ENCODE measurements around the gene SBNO2.

Gene SBNO2

DNA sequence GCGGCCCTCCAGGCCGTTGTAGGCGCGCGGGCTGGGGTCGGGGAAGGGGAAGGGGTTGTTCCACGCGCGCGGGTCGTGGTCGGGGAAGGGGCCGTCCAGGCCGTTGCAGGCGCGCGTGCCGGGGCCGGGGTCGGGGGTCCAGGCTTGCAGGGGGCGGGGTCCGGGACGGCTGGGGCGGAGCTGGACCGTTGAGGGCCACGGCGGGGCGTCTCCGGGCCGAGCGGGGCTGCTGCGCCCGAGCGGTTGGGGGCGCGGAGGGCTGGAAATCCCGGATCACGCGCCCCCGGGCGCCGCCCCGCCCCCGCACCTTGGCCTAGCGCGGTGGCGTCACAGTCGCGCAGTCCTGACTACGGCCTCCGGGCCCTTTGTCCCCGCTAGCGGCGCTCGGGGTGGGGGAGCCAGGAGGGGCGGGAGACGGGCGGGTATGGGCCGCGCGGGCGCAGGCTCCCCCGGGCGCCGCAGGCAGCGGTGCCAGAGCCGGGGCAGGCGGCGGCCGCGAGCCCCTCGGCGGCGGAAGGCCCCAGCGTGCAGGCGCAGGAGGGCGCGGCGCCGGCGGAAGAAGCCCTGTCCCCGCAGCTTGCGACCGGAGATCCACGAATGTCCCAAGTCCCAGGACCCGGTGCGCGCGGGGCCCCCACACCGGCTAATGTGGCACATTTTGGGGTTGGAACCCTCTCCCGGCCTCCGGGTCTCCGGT, 69.6 kb downstream of the SBNO2 start:
- DNase-seq: peak; percentile 67

DNA sequence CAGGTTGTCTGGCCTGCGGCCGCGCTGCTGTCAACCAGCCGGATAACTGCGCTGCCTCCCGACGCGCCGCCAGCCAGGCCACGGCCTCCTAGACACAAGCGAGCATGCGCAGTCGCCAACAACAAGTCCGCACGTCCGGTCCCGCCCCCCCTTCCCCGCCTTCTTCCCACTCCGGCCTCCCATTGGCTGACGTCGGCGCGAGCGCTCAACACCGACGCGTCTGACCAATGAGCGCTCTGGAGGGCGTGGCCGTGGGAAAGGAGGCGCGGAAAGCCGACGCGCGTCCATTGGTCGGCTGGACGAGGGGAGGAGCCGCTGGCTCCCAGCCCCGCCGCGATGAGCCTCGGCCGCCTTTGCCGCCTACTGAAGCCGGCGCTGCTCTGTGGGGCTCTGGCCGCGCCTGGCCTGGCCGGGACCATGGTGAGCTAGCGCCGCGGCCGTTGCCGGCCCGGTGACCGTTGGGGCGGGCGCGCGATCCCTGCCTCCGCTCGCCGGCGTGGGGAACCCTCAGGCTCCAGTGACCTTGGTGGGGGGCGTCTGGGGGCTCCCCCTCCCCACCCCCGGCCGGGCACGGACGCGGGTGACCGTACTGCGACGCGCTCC, 70.3 kb downstream of the SBNO2 start, which contains the start of gene GPX4:
TSS of gene GPX4 (plus strand) at position 287 of the 603 bp plus-strand sequence. CDS start at position 337, 50 bp downstream.
- peak; percentile 99 for DNase-seq

- DNase-seq: no peak
These were observed 70.8 kb downstream of the SBNO2 start for GRCh38 chr19:1103132-1103707.

DNA sequence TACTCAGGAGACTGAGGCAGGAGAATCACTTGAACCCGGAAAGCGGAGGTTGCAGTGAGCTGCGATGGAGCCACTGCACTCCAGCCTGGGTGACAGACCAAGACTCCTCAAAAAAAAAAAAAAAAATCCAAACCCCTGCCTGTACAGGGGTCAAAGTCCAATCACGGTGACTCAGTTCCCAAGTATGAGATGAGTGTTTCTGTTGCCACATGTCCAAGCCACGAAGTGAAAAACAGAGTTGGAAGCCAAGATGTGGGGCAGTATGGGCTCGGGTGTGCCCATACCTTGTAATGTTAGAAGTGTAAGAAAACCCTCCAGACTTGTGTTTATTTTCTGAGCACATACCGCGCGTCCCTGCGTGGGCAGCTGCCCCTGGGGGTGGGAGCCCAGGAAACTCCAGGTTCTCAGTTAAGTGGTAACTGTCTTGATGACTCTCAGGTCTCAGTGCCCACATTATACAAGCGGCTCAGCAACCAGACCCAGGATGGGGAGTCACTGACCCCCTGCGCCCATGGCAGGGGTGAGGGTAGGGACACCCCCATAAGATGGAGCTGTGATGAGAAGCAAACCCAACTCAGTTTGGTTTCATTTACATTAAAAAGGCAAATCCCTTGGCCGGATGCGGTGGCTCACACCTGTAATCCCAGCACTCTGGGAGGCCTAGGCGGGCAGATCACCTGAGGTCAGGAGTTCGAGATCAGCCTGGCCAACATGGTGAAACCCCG, 71.5 kb downstream of the SBNO2 start:
- DNase-seq: peak; percentile 78

- no peak for DNase-seq
These were observed 72.8 kb downstream of the SBNO2 start for GRCh38 chr19:1101337-1101698.

DNA sequence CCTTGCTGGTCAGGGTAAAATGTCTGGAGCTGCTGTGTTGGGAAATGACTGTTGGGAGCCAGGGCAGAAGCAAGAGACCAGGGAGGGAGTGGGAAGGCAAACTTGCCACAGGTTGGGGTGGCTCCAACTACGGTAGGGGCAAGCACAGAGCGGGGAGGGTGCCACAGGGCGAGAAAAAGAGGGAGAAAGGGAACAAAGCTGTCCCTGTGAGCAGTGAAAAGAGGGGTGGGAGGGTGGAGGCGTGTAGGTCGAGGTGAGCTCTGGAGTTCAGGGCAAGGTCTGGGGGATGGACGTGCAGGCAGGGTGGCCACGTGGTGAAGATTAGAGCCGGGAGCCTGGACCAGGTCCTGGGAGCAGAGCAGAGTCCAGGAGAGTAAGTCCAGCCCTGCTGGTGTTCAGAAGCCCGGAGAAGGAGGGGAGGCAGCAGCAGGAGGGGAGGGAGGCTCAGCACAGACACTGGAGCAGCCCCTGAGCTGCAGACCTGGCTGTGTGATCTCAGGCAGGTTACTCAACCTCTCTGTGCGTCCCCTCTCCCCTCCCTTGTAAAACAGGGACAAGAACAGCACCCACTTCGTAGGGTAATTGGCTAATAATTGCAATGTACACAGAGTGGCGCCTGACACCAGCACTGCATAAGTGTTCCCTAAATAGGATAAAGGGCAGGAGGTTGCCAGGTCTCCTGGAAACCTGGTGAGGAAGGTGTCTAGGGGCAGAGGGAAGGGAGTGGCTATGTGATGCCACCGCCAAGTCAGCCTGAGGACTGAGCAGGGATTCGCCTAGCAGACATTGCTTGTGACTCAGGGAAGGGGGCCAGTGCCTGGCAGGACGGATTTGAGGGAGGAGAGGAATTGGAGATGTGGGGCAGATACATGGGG, 75.7 kb downstream of the SBNO2 start:
- DNase-seq: no peak

- DNase-seq: no peak
These were observed 76.3 kb downstream of the SBNO2 start for GRCh38 chr19:1097810-1098176.

DNA sequence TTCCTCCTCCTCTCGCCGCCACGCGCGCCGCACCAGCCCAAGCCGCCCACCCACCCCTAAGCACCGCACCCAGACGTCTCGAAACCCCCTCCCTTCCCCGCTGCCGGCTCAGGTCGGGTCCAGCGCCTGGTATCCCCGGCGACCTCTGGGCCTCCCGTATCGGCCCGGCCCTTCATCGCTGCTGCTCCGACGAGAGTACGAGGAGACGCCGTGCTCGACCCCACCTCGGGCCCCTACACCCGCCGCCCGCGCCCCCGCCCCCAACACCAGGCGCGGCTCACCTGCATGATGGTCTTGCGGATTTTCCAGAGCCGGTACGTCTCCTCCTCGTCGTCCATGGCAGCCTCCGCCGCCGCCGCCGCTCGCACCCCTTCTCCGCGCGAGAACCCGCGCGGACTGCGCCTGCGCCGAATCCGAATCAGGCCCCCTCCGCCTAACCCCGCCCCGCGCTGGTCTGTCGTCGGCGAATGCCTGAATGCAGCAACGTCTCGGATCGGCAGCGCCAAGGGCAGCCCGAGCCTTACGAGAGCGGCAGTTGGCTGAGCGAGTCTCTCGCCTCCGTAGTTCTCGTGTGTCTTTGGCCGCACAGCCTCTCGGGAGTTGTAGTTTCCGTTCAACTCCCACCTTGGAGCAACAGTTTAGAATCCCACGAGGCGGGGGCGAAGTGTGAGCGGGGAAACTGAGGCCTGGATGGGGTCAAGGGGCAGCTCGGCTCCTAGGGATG, 78.9 kb downstream of the SBNO2 start, which contains the start of gene POLR2E:
TSS of gene POLR2E (minus strand) at position 398 of the 724 bp plus-strand sequence. CDS start at position 338, 60 bp downstream.
- DNase-seq: peak; percentile 98

DNA sequence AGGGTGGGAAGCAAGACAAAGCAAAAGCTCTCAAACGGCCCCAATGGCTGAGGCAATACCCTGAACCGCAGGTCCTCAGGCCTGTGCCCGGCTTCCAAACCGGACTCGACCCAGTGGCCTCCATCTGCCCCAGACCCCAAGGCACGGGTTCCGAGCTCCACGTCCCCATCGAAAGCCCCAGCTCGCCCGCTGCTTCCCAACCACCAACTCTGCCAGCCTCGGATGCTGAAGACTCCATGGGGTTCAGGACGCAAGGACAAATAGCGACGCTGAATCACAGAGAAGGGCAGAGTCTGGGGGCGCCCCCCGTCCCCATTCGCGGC, 79.5 kb downstream of the SBNO2 start:
- no peak for DNase-seq

GRCh38 chr19:1093811-1094553, 80.1 kb downstream of the SBNO2 start:
- no peak for DNase-seq

DNA sequence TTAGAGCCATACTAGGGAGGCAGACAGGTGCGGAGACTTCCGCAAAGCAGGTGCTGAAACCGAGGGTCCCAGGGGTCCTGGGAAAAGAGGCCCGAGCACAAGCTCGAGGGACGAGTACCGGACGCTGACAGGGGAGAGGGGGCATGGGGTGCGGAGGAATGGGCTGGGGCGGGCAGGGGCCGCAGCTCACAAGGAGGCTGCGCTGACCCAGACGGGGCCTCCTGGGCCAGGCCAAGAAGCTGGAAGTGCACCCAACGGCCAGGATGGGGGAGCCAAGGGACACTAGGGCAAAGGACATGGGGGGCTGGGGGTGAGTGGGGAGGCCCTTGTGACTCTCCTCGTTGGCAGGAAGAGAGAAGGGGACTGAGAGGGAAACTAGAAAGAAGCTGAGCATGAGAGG, 80.7 kb downstream of the SBNO2 start:
- no peak for DNase-seq

- no peak for DNase-seq
These were observed 82.4 kb downstream of the SBNO2 start for GRCh38 chr19:1091544-1092175.

- DNase-seq: no peak
These were observed 83.1 kb downstream of the SBNO2 start for GRCh38 chr19:1090731-1091543.

DNA sequence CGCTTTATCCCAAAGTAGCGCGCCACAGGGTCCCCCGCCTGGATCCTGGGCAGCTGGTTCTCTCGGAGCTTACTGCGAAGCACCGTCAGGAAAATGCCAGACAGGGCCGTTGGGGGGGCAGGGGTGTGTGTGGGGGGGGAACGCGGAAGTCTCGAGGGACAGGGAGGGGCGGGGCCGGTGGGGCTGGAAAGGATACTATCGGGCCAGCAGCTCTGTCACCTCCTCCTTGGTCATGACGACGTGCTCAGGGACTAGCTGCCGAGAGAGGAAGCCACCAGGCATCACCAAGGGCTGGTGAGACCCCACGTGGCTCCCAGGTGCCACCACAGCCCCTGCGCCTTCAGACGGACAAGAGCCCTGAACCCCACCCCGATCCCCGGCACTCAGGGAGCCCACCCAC, 84.2 kb downstream of the SBNO2 start:
- no peak for DNase-seq

DNA sequence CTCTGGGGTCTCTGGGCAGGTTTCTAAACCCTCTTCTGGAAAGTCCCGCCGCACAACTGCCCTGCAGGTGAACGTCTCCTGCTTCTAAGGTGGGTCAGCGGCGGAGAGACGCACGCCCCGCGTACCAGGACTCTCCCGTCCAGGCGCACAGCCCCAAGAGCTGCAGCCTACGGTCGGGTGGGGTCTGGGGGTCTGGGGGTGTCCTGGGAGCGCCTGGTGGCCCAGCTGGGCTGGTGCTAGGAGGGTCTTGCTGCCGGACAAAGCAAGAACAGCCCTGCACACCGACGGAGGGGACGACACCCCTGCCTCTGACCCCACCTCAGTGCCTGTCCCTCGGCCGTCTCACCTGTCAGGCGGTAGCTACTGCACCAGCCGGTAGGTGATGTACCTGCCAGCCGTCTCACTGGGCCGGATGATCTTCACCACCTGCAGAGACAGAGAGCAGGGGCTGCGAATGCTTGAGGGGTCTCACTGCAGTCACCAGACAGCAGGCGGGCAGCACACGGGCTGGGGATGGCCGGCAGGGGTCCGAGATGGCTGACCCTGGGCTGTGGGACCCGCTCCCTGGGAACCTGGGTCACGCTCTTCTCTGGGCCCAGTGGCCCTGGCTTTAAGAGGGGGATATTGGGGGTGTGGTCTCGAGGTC, 84.8 kb downstream of the SBNO2 start:
- no peak for DNase-seq

GRCh38 chr19:1088416-1089010, 85.6 kb downstream of the SBNO2 start:
- no peak for DNase-seq

DNA sequence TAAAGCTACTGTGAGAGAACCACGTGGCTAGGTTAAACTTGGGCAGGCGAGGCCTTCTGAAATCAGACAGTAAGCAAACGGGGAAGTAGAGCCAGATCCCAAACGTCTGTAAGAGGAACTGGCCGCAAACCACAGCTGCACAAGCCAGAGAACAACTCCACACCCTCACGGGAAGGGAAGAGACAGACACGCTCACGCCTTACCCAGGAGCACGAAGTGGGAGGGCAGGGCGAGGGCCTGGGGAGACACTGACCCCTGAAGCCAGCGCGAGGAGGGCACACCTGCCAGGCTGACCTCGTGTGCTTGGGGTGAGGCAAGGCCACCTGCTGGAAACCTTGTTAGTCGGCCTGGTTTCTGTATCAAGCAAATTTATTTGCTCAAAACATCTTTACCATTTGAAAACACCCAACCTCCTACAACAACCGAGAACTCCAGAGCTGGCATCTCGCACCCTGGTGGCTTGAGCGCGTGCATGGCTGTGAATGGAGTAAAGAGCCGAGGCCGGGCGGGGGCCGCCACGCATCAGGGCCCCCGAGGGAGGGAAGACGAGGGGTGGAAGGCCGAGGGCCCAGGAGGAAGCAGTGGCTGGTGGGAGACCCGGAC, 86.2 kb downstream of the SBNO2 start:
- DNase-seq: no peak

- DNase-seq: no peak
These were observed 87.5 kb downstream of the SBNO2 start for GRCh38 chr19:1086613-1087012.

Data from stimulated activated CD4-positive, alpha-beta T cell treated with anti-CD3 and anti-CD28 coated beads, Interleukin-1b, Interleukin-23, amount 100 ng/mL, for 48 hours (primary cell).